Measurements from ENCODE around the gene RAB26.
"Not testable (repeated sequence)": the region's sequence is repeated elsewhere in the genome, so short reads cannot be mapped to it uniquely, and the experiment has no call there.

Gene RAB26

DNA sequence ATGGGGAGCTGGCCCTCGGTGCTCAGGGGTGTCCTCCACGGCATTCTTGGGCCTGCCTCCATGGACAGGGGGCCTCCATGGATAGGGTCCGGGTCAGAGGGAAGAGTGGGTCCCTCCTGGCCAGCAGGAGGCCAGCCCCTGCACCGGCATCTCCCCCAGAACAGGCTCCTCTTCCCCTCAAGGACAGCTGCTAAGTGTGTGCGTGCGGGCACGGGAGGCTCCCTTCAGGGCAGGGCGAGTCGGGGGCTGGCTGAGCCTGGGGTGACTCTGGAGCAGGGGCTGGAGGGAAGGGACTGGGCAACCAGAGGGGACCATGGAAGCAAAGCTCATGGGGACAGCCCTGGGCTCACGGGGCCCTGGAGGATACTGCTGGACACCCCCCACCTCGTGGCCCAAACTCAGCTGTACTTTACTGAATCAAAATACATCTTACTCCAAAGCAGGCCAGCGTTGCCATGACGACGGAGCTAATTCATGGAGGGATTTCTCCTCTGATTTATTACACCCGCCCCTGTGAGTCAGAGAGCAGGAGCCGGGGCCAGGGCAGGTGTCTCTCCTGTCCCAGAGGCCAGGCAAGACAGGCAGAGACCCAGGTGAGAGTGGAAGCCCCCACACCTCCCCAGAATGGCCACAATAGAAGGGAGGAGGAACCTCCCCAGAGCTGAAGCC lies 45.9 kb downstream of the RAB26 start:
- in situ Hi-C loops (cut with HindIII; ENCODE audit: low sequenced_read_pairs), result no loop called here

DNA sequence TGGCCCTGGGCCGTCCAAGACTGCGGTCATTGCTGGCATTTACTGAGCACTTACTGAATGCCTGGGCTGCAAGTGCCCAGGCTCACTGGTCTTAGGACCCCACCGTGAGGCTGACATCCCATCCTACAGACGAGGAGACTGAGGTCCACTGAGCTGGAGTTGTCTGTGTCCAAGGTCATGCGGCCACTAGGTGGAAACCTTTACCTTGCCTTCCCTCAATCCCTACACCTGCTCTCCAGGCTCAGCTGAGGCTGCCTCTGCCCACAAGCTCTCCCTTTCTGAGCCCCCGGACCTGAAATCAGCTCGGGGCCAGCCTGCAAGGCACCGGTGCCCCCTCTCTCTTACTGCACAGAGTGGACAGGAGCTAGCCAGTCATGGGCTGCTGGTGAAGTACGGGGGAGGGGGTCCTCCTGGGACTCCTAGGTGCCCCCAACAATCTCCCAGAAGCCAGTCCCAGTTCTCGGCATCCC lies 46.5 kb downstream of the RAB26 start:
- in situ Hi-C loops (cut with HindIII; ENCODE audit: low sequenced_read_pairs), result no loop called here

DNA sequence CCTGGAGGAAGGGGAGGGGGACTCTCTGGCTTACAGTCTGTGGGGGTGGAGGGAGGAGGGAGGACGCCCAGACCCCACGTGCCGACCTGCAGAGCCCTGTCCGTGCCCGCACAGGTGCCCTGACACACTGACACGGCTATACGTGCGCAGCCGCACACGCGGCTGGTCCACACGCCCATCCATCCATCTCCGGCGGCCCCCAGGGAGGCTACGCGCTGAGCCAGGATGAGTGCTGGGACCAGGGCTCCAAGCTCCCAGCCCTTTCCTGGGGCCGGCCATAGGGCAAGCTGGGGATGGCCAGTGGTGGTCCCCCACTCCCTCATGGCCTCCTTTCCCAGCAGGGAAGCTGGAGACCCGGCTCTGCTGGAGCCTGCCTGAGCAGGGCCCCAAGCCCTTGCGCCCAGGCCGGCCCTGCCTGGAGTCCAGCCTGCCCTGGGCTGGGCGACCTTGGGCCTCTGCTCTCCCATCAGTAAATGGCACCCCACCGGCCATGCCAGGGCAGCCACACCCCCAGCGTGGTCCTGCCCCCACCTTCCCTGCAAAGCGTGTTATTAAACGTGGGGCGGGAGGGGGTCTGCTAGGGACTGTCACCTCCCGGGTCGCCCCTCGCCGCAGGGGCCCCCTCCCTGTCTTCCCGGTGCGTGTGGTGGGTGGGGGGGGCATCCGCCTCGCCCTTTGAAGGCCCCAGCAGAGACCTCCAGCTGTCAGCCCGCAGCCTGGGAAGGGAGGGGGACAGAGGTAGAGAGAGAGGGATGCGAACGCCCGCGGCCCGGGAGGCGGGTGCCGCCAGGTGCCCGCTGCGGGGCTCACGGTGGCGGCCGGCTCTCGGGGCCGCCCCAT lies 47.1 kb downstream of the RAB26 start:
- in situ Hi-C loops (cut with HindIII; ENCODE audit: low sequenced_read_pairs), result no loop called here

DNA sequence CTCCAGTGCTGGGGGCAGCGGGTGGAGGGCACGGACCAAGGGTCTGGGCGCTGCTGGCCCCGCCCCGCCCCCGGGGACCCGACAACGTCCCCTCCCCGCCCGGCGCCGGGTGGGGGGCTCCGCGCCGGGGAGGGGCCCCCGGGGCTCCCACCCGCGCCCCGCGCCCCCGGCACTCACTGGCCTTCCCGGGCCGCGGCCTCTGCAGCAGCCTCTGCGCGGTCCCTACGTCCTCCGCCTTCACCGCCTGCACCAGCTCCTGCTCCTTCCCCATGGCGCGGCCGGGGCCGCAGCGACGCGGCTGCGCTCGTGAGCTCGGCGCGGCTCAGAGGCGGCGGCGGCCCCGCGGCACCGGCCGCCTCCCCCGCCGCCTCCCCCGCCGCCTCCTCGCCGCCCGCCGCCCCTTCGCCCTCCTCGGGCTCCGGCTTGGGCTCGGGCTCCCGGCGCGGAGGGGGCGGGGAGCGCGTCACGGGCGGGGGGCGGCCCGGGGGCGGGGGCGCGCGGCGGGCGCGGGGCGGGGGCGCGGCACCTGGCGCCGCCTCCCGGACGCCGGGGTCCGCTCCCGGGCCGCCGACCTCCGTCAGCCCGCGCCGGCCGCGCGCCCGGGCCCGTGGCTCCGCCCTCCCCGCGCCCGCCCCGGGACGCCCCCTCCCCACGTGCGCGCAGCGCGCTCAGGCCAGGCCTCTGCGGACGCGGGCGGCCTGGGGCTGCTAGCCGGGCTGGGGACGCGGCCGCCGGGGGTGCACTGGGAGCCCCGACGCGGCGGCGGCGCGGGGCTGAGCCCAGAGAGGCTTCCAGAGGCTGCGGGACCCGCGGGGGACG lies 47.9 kb downstream of the RAB26 start, which contains the start of gene CASKIN1:
CASKIN1 (minus strand) TSS at position 444 of the 819 bp plus-strand sequence; CDS start at position 271, 173 bp downstream.
- in situ Hi-C loops (cut with HindIII; ENCODE audit: low sequenced_read_pairs), result no loop called here

DNA sequence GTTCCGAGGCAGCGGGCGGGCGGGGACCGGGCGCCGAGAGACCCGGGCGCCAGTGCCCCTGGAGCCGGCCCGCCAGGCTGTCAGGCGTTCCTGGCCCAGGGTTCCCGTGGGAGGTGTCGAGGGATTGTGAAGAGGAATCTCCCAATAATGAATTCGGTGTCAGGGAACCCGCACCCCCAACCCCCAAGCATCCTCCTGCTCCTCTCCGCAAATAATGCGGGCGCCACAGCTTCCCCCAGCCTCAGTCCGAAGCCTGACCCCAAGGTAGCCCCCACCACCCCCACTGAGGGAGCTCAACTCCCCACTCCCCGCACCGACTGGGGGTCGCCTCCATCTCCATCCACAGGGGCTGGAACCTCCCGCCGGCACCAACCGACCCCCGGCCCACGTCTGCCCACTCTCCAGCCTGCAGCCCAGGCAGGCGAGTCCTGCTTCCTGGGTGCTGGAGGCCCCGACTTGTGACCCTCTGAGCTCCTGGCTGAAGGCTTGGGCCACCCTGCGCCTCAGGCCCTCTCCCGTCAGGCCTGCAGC lies 48.6 kb downstream of the RAB26 start:
- in situ Hi-C loops (cut with HindIII; ENCODE audit: low sequenced_read_pairs), result no loop called here

DNA sequence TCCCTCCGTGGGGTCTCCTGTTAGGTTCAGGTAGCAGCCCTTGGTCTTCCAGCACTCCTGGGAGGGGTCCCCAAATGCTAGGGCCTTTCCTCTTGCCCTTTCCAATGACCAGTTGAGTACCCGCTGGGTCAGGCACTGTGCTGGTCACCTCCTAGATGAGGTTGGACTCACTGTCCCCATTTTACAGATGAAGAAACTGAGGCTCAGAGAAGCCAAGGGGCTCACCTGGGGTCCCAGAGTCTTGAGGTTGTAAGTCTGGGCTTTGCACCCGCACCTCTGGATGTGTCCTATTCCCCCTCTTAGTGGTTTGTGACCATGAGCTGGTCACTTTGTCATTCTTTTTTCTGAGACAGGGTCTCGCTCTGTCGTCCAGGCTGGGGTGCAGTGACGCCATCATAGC lies 49.3 kb downstream of the RAB26 start:
- in situ Hi-C loops (cut with HindIII; ENCODE audit: low sequenced_read_pairs), result no loop called here

DNA sequence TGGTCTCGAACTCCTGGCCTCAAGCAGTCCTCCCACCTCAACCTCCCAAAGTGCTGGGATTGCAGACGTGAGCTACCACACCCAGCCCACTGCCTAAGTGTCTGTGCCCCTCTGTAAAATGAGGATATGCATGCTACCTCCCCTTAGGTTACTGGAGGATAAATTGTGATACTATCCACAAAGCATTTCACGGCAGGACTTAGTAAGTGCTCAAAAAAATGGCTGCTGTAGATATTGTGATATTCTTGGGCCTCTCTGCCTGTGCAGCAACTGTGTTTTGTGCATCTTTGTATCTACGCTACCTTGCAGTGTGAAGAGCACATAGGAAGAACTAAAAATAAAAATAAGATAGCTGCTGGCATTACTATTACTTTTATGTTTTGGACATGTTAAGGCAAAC lies 49.9 kb downstream of the RAB26 start:
- in situ Hi-C loops (cut with HindIII; ENCODE audit: low sequenced_read_pairs), result no loop called here

DNA sequence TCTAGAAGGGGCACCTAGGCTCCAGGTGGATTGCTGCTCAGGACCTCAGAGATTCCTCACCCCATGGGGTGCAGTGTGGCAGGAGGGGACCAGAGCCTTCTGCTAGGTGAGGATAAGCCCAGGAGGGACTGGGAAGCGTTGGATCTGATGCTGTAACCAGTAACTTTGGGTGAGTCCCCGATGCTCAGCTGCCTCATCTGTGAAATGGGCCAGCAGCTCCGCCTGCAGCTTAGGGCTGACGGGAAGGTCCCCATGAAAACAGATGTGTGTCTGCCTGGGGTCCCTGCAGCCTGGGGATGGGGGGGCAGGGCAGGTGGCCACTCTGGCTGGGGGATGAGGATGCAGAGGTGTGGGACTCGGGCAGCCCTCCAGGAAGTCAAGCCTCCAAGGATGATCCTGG lies 50.7 kb downstream of the RAB26 start:
- in situ Hi-C loops (cut with HindIII; ENCODE audit: low sequenced_read_pairs), result no loop called here

DNA sequence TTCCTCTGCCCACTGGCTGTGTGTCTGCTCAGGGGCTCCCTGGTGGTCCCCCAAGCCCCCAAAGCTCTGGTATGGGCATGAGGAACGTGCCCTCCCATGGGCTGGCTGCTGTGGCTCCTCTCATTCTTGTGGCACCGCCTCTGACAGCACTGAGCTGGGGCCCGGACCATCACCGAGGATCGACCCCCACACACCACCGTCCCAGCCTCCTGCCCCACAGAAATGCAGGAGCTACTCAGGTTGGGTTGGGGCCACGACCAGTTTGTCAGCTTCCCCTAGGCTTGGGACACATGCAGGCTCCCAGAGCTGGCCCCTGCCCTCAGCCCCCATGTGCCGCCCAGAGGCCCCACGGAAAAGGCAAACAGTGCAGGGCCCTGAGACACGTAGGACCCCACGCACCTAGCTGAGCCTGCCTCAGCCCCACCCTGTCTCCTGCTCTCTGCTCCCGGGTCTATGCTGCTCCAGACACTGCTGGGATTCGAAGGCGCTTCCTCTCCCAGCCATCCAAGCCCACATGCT lies 51.3 kb downstream of the RAB26 start:
- in situ Hi-C loops (cut with HindIII; ENCODE audit: low sequenced_read_pairs), result no loop called here

DNA sequence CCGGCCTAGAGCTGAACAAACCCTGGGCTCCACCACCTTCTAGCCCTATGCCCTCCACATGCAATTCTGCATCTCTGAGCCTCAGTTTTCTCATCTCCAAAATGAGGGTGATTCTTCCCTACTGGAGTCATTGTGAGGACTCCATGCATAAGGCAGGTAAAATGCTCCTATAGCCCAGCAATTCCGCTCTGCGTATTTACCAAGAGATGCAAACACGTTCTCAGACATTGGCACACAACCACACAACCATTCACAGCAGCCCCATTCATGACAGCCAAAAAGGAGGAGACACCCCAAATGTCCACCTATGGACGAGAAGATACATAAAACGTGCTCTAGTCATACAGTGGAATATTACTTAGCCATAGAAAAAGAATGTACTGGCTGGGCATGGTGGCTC lies 51.9 kb downstream of the RAB26 start:
- in situ Hi-C loops (cut with HindIII; ENCODE audit: low sequenced_read_pairs), result no loop called here

DNA sequence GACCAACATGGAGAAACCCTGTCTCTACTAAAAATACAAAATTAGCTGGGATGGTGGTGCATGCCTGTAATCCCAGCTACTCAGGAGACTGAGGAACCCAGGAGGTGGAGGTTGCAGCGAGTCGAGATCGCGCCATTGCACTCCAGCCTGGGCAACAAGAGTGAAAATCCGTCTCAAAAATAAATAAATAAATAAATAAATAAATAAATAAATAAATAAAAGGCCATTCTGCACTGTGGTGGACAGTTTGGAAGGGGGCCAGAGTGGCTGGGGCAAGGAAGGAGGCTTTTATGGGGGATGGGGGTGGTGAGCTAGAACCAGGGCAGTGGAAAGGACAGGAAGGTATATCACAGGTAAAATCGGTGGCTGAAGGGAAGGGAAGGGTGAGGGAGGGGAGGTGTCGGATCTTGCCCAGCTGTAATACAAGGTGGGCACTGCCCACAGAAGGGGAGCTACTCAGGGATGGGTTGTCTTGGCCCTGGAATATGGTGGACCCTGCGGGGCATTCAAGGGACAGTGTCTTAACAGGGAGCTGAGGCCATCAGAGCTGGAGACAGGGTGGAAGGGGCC lies 54.8 kb downstream of the RAB26 start:
- in situ Hi-C loops (cut with HindIII; ENCODE audit: low sequenced_read_pairs), result not testable (repeated sequence)
